ENCODE data around the gene MSLN. TPM values are rescaled to one million over a fixed set of nuclear protein-coding genes. Genes with fewer than 3 reads are reported as not detected.

MSLN gene
- total RNA-seq, 4 donors from 2014 or later: 4.6 to 30.8 (median 15.7) TPM

- TF ChIP-seq POLR2A (IDR thresholded peaks at IDR 0.05) (no peak), CTCF (IDR thresholded peaks at IDR 0.05) (no peak)
- no peaks in the 10 kb centered on the region for H3K27me3 ChIP-seq
- no peak overlapping the region for H3K4me3 ChIP-seq
Measured at GRCh38 chr16:778909-779527, 18.5 kb downstream of the MSLN start.

GRCh38 chr16:779561-779960 lies 19.0 kb downstream of the MSLN start:
- DNase-seq: no peak
- intact Hi-C loops (cut with DNase I; ENCODE audit: low total_unique reads): no loop called here
- H3K4me1 ChIP-seq: no peaks in the 10 kb centered on the region
- no peak overlapping the region for H3K27ac ChIP-seq
- H3K36me3 ChIP-seq: no peaks in the 10 kb centered on the region
- H3K9me3 ChIP-seq: no peaks in the 10 kb centered on the region
- H3K4me3 ChIP-seq: no peak overlapping the region
- no peak for TF ChIP-seq POLR2A (IDR thresholded peaks at IDR 0.05)
- TF ChIP-seq CTCF (IDR thresholded peaks at IDR 0.05): no peak
- no peaks in the 10 kb centered on the region for H3K27me3 ChIP-seq

More at GRCh38 chr16:778909-779527, 18.5 kb downstream of the MSLN start:
- DNase-seq: no peak
- H3K27ac ChIP-seq: no peak overlapping the region
- H3K4me1 ChIP-seq: no peaks in the 10 kb centered on the region
- no peaks in the 10 kb centered on the region for H3K36me3 ChIP-seq
- no peaks in the 10 kb centered on the region for H3K9me3 ChIP-seq
- intact Hi-C loops (cut with DNase I; ENCODE audit: low total_unique reads): no loop called here

- Histone ChIP-seq H3K9me3 (no peaks in the 10 kb centered on the region), H3K36me3 (no peaks in the 10 kb centered on the region), H3K27me3 (no peaks in the 10 kb centered on the region), H3K4me1 (no peaks in the 10 kb centered on the region), H3K4me3 (no peak overlapping the region), H3K27ac (no peak overlapping the region)
- TF ChIP-seq CTCF (IDR thresholded peaks at IDR 0.05) (no peak), POLR2A (IDR thresholded peaks at IDR 0.05) (no peak)
- intact Hi-C loops (cut with DNase I; ENCODE audit: low total_unique reads): no loop called here
- no peak for DNase-seq
Measured at GRCh38 chr16:780296-780695, 19.8 kb downstream of the MSLN start.

- no peaks in the 10 kb centered on the region for H3K27me3 ChIP-seq
- intact Hi-C loops (cut with DNase I; ENCODE audit: low total_unique reads): no loop called here
Measured at GRCh38 chr16:781346-782010, 20.9 kb downstream of the MSLN start.

More at GRCh38 chr16:781346-782010, 20.9 kb downstream of the MSLN start:
- H3K4me1 ChIP-seq: no peaks in the 10 kb centered on the region
- no peak overlapping the region for H3K27ac ChIP-seq
- no peaks in the 10 kb centered on the region for H3K9me3 ChIP-seq
- no peaks in the 10 kb centered on the region for H3K36me3 ChIP-seq
- no peak for TF ChIP-seq CTCF (IDR thresholded peaks at IDR 0.05)
- TF ChIP-seq POLR2A (IDR thresholded peaks at IDR 0.05): no peak
- no peak overlapping the region for H3K4me3 ChIP-seq
- DNase-seq: no peak

Measured in uterus (tissue), 4 donors.